ENCODE results near the gene SLC35F3. TPM values are rescaled to one million over a fixed set of nuclear protein-coding genes. Genes with fewer than 3 reads are reported as not detected.
A peak's percentile ranks its signal among the peaks of the same experiment; 100 is the strongest.

Gene SLC35F3
- total RNA-seq, 2 donors from 2014 or later = not detected

DNA sequence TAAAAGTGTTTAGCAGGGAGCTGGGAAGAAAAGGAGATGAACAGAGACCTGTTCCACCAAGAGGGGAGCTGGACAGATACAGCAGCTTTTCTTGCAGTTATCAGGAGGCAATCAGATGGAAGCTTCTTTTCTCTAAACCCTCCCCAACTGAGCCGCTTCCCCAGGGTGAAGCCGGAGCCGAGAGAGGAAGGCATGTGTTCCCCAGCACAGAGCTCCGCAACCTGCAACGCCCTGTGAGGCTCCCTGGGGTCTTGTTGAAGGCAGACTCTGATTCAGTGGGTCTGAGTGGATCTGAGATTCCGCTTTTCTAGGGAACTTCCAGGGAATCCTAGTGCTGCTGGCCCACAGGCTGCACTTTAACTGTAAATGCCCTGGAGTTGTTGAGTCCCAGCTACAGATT is 329.7 kb downstream of the SLC35F3 start:
- no peaks in the 10 kb centered on the region for H3K4me1 ChIP-seq
- H3K27me3 ChIP-seq = no peaks in the 10 kb centered on the region
- H3K36me3 ChIP-seq = no peaks in the 10 kb centered on the region
- no peak overlapping the region for H3K4me3 ChIP-seq
- no peak overlapping the region for H3K27ac ChIP-seq
- no peak for TF ChIP-seq CTCF (IDR thresholded peaks at IDR 0.05)
- no peak for DNase-seq (ENCODE audit: low spot score)
- no peaks in the 10 kb centered on the region for H3K9me3 ChIP-seq

DNA sequence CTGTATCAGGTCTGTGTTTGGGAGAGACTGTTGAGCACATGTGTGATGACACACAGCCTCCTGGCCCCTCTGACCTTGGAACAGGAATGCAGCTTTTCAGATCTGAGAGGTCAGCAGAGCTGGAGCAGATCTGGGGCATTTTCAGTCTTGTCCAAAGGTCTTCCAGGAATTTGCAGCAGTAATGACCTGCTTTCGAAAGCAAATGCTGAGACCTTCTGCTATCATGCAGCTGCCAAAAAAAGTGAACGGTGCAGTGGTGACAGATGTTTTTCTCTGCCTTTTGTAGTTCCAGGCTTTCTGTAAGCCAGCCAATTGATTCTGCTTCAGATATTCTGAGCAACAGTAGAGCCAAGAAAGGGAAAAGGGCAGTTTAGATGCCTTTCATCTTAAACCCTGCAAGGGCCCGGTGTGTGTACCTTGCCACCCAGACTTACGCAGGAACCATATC is 331.0 kb downstream of the SLC35F3 start:
- Histone ChIP-seq H3K9me3 (no peaks in the 10 kb centered on the region), H3K36me3 (no peaks in the 10 kb centered on the region), H3K27me3 (no peaks in the 10 kb centered on the region), H3K4me3 (no peak overlapping the region), H3K4me1 (no peaks in the 10 kb centered on the region), H3K27ac (no peak overlapping the region)
- peak; percentile 43 for DNase-seq (ENCODE audit: low spot score)
- no peak for TF ChIP-seq CTCF (IDR thresholded peaks at IDR 0.05)

- Histone ChIP-seq H3K27ac (no peak overlapping the region), H3K9me3 (no peaks in the 10 kb centered on the region), H3K36me3 (no peaks in the 10 kb centered on the region), H3K27me3 (no peaks in the 10 kb centered on the region), H3K4me3 (no peak overlapping the region), H3K4me1 (no peaks in the 10 kb centered on the region)
- peak; percentile 18 for DNase-seq (ENCODE audit: low spot score)
- no peak for TF ChIP-seq CTCF (IDR thresholded peaks at IDR 0.05)
Measured at GRCh38 chr1:234237393-234237792, 332.9 kb downstream of the SLC35F3 start.

- Histone ChIP-seq H3K27me3 (no peaks in the 10 kb centered on the region), H3K36me3 (no peaks in the 10 kb centered on the region), H3K9me3 (no peaks in the 10 kb centered on the region), H3K4me3 (no peak overlapping the region), H3K4me1 (no peaks in the 10 kb centered on the region), H3K27ac (no peak overlapping the region)
- no peak for TF ChIP-seq CTCF (IDR thresholded peaks at IDR 0.05)
- DNase-seq (ENCODE audit: low spot score) = peak; percentile 43
Measured at GRCh38 chr1:234238060-234238459, 333.6 kb downstream of the SLC35F3 start.

GRCh38 chr1:234239515-234239914 is 335.0 kb downstream of the SLC35F3 start:
- no peak for TF ChIP-seq CTCF (IDR thresholded peaks at IDR 0.05)
- Histone ChIP-seq H3K4me1 (no peaks in the 10 kb centered on the region), H3K36me3 (no peaks in the 10 kb centered on the region), H3K27me3 (no peaks in the 10 kb centered on the region), H3K9me3 (no peaks in the 10 kb centered on the region), H3K27ac (no peak overlapping the region), H3K4me3 (no peak overlapping the region)
- peak; percentile 36 for DNase-seq (ENCODE audit: low spot score)

DNA sequence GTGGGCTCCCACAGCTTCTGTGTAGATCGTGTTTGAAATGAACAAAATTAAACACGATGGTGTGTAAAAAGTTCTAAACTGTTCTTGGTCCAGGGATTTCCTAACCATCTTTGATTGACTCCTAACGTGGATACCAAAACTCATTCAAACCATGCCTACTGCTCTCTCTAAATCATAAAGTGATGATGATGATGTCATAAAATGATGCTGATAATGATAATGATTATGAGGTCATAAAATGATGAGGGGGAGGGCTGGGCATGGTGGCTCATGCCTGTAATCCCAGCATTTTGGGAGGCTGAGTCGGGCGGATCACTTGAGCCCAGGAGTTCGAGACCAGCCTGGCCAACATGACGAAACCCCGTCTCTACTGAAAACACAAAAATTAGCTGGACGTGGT is 335.5 kb downstream of the SLC35F3 start:
- DNase-seq (ENCODE audit: low spot score) = no peak
- Histone ChIP-seq H3K27me3 (no peaks in the 10 kb centered on the region), H3K4me1 (no peaks in the 10 kb centered on the region), H3K9me3 (no peaks in the 10 kb centered on the region), H3K4me3 (no peak overlapping the region), H3K36me3 (no peaks in the 10 kb centered on the region), H3K27ac (no peak overlapping the region)
- TF ChIP-seq CTCF (IDR thresholded peaks at IDR 0.05) = no peak

Data from right atrium auricular region (tissue), 2 donors.